Measurements from ENCODE around the gene VAV3. TPM values are rescaled to one million over a fixed set of nuclear protein-coding genes. Genes with fewer than 3 reads are reported as not detected.

Gene VAV3
- total and polyA plus RNA-seq, 2 of the 8 experiments (the other 6 are each of a cell fraction or from before 2014, with no cell fraction given) = 2.9 to 7.9 TPM

DNA sequence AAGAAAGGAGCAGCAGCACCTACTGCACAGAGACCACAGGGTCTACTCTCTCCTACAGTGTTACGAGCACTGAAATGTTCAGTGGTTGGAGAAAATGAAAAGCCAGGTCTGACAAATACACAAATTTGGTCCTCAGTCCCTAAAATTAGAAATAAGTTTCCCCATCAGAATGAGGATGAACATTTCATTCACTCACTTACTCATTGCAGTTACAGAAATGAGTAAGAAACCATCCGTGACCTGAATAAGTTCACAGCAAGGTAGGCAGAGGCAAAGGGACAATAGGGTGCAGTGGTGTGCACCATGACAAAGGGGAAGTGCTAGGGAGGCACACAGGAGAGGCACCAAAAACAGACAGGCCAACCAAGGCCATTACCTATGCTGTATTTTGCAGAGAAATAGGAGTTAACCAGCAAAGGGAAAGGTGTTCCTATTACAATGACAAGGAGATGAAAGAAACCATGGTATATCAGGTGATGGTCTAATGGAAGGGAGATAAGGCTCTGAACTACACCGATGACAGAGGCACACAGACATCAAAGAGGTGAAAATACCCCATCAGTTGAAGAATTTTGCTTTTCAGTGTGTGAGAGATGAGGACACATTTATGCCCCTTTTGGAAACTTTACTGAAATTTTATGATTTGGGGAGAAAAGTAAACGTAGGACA is 29.4 kb downstream of the VAV3 start:
- Histone ChIP-seq H3K9me3 (ENCODE audit: insufficient read depth in 2 of 2, low read depth in 1 of 2, low read length in 1 of 2) (no peaks in the 10 kb centered on the region), H4K5ac (ENCODE audit: insufficient read length, low read depth, low read length) (no peak overlapping the region), H2BK20ac (ENCODE audit: low read length) (peak overlapping the region; percentile 64; the same call in 1 of the 2 replicates), H2BK120ac (replicated peaks; ENCODE audit: low read depth, low read length) (no peak overlapping the region), H3K4me2 (ENCODE audit: insufficient read depth in 1 of 2, low read depth in 2 of 2, low read length in 2 of 2) (no peak overlapping the region; a peak in 1 of 4 replicates), H4K91ac (replicated peaks; ENCODE audit: insufficient read length, low read length) (no peak overlapping the region), H4K20me1 (replicated peaks in 1 of 2; ENCODE audit: control insufficient read depth in 1 of 2, insufficient read depth in 2 of 2, low read length in 2 of 2) (no peaks in the 10 kb centered on the region), H3K56ac (replicated peaks; ENCODE audit: insufficient read length, low read depth, low read length) (no peak overlapping the region), H3K4ac (replicated peaks; ENCODE audit: insufficient read length, low read depth, low read length) (no peak overlapping the region), H2AK5ac (ENCODE audit: low read depth, low read length) (0 out of 2 replicates have a peak overlapping the region, but pooled peaks have one; percentile 45), H2AFZ (ENCODE audit: low read length) (no peak overlapping the region), H2BK15ac (ENCODE audit: low read length) (no peak overlapping the region), H4K8ac (ENCODE audit: extremely low read depth, insufficient read depth, low read length) (no peak overlapping the region), H3K36me3 (ENCODE audit: control insufficient read depth in 2 of 4, insufficient read depth in 4 of 4, low read length in 3 of 4) (no peaks in the 10 kb centered on the region), H3K4me1 (replicated peaks in 1 of 4; ENCODE audit: control insufficient read depth in 3 of 4, insufficient read depth in 4 of 4, low read length in 3 of 4) (peaks cover 2 to 20% (median 9%) of the 10 kb centered on the region in 4 experiments; a peak in 6 of 7 replicates), H2BK12ac (ENCODE audit: low read depth, low read length) (peak overlapping the region; percentile 91), H3K27ac (ENCODE audit: low read depth, low read length) (no peak overlapping the region), H3K4me3 (ENCODE audit: extremely low read depth in 1 of 4, insufficient read depth in 2 of 4, low read depth in 3 of 4, low read length in 4 of 4) (no peak overlapping the region), H3K79me2 (ENCODE audit: control insufficient read depth in 1 of 2, insufficient read depth in 2 of 2, low read length in 2 of 2) (no peaks in the 10 kb centered on the region; a peak in 1 of 4 replicates), H3K9ac (replicated peaks in 1 of 4; ENCODE audit: extremely low read depth in 1 of 4, low read depth in 3 of 4, low read length in 3 of 4) (no peak overlapping the region), H3K79me1 (ENCODE audit: low read depth, low read length) (no peaks in the 10 kb centered on the region), H3K23ac (ENCODE audit: insufficient read length) (no peak overlapping the region), H3K23me2 (ENCODE audit: low read depth, low read length) (no peaks in the 10 kb centered on the region), H3K14ac (ENCODE audit: insufficient read length) (no peak overlapping the region), H3K18ac (ENCODE audit: extremely low read depth, low read length) (no peak overlapping the region), H2BK5ac (ENCODE audit: low read depth, low read length) (peak overlapping the region; percentile 20; the same call in 1 of the 2 replicates), H3K27me3 (replicated peaks in 1 of 4; ENCODE audit: control insufficient read depth in 3 of 4, extremely low read depth in 1 of 4, insufficient read depth in 3 of 4, low read length in 3 of 4) (no peaks in the 10 kb centered on the region)
- ChIA-PET CTCF (ENCODE audit: partially characterized antibody) (no interaction called here), POLR2A (ENCODE audit: partially characterized antibody) (no interaction called here)
- no peak for FAIRE-seq
- no peak for DNase-seq (ENCODE audit: low read depth in 1 of 2, low spot score in 2 of 2)
- TF ChIP-seq NRF1 (IDR thresholded peaks at IDR 0.05; ENCODE audit: low read depth, low read length) = no peak
- TF ChIP-seq CHD2 (IDR thresholded peaks at IDR 0.05; ENCODE audit: low read length) = no peak
- TF ChIP-seq CHD1 (IDR thresholded peaks at IDR 0.05; ENCODE audit: low read depth, low read length) = no peak
- no peak for TF ChIP-seq MAFK (IDR thresholded peaks at IDR 0.05; ENCODE audit: low read depth, low read length)
- no peak for TF ChIP-seq SIRT6 (IDR thresholded peaks at IDR 0.05; ENCODE audit: low read length)
- no peak for TF ChIP-seq ASH2L (IDR thresholded peaks at IDR 0.05; ENCODE audit: low read length)
- TF ChIP-seq RFX5 (IDR thresholded peaks at IDR 0.05; ENCODE audit: borderline replicate concordance, low read depth, low read length) = no peak
- no peak for TF ChIP-seq KDM4A (IDR thresholded peaks at IDR 0.05; ENCODE audit: low read depth, low read length, severe bottlenecking)
- WGBS, 2 experiments (ENCODE audit: extremely low coverage in 1 of 2, insufficient coverage in 1 of 2, insufficient read length in 1 of 2, insufficient replicate concordance in 2 of 2, low coverage in 1 of 2, low lambda C conversion rate in 2 of 2, missing lambda C conversion rate in 1 of 2) = 67% methylated on average over 4 of the region's 4 CpGs; no CpG with 5 or more reads in 1 of the 2 experiments
